Osteoblast (primary cell): Measurements from ENCODE around the gene CD93. TPM values are rescaled to one million over a fixed set of nuclear protein-coding genes. Genes with fewer than 3 reads are reported as not detected.

ENCODE experiments used
- DNase-seq: peaks from one replicate; pipeline ENCODE4 v3.0.0; 2011; ENCODE audit warnings: low spot score, mixed read lengths; ENCODE audit not compliant: insufficient read length; ENCODE audit errors: missing footprints
- H2AFZ ChIP-seq: 2 replicates; pipeline ENCODE4 v1.6.0; 2011; ENCODE audit warnings: mild to moderate bottlenecking, low read length
- H3K27ac ChIP-seq: 2 replicates; pipeline ENCODE4 v1.5.1; 2011; ENCODE audit warnings: mild to moderate bottlenecking, low read depth, low read length, moderate library complexity
- H3K27me3 ChIP-seq: 2 replicates; pipeline ENCODE4 v1.6.0; 2012; ENCODE audit warnings: mild to moderate bottlenecking, control low read depth, inconsistent platforms, low read length, moderate library complexity; ENCODE audit not compliant: insufficient read depth
- H3K36me3 ChIP-seq: 2 replicates; pipeline ENCODE4 v1.5.1; 2011; ENCODE audit warnings: mild to moderate bottlenecking, low read length, control low read depth, moderate library complexity; ENCODE audit not compliant: insufficient read depth
- H3K4me1 ChIP-seq: 2 replicates; pipeline ENCODE4 v1.5.1; 2011; ENCODE audit warnings: mild to moderate bottlenecking, low read length, control low read depth, moderate library complexity; ENCODE audit not compliant: insufficient read depth
- H3K4me2 ChIP-seq: 2 replicates; pipeline ENCODE4 v1.6.0; 2011; ENCODE audit warnings: mild to moderate bottlenecking, low read length; ENCODE audit not compliant: insufficient read depth
- H3K4me3 ChIP-seq: fragments of 200-600 bp; sonication (generic); 3 replicates; pipeline ENCODE4 v1.5.1; 2012; ENCODE audit warnings: mild to moderate bottlenecking, low read length, inconsistent platforms; ENCODE audit not compliant: insufficient read depth
- H3K79me2 ChIP-seq: 2 replicates; pipeline ENCODE4 v1.6.0; 2012; ENCODE audit warnings: mild to moderate bottlenecking, low read length, control low read depth, inconsistent platforms; ENCODE audit not compliant: insufficient read depth
- H3K9me3 ChIP-seq: 2 replicates; pipeline ENCODE4 v1.5.1; 2011; ENCODE audit warnings: low read depth, low read length, control low read depth
- H4K20me1 ChIP-seq: 2 replicates; pipeline ENCODE4 v1.6.0; 2012; ENCODE audit warnings: mild to moderate bottlenecking, low read length, control low read depth; ENCODE audit not compliant: insufficient read depth
- CTCF ChIP-seq: IDR thresholded peaks from 2 replicates; pipeline ENCODE4 v1.5.1; 2011; ENCODE audit warnings: mild to moderate bottlenecking, low read depth, low read length, moderate library complexity; ENCODE audit errors: extremely low read depth
- total RNA-seq: library from RNA; depleted of rRNA; stranded (reverse); fragments of >200 nt; gene quantifications from 2 replicates; pipeline ENCODE4 v1.2.3, GENCODE V29; 2012

CD93 gene
- total RNA-seq, 1 donor, result not detected

- H2AFZ ChIP-seq, result no peak overlapping the region
- H4K20me1 ChIP-seq, result no peaks in the 10 kb centered on the region
- no peak overlapping the region for H3K27ac ChIP-seq
- no peak for TF ChIP-seq CTCF
- peaks cover 3% of the 10 kb centered on the region for H3K4me1 ChIP-seq
- peaks cover 13% of the 10 kb centered on the region for H3K27me3 ChIP-seq
- no peak overlapping the region for H3K4me3 ChIP-seq
- H3K9me3 ChIP-seq, result no peaks in the 10 kb centered on the region
- DNase-seq, result no peak
- no peaks in the 10 kb centered on the region for H3K79me2 ChIP-seq
- no peaks in the 10 kb centered on the region for H3K36me3 ChIP-seq
- no peak overlapping the region for H3K4me2 ChIP-seq
These were observed 6.2 kb upstream of the CD93 start for GRCh38 chr20:23092384-23092756.

- H3K4me2 ChIP-seq, result no peak overlapping the region
These were observed 5.7 kb upstream of the CD93 start for GRCh38 chr20:23091721-23092383.

GRCh38 chr20:23090878-23091277 lies 4.8 kb upstream of the CD93 start:
- Histone ChIP-seq H3K4me1 (peaks cover 3% of the 10 kb centered on the region), H3K4me3 (no peak overlapping the region), H3K27me3 (peaks cover 13% of the 10 kb centered on the region), H3K79me2 (no peaks in the 10 kb centered on the region), H3K9me3 (no peaks in the 10 kb centered on the region), H3K4me2 (no peak overlapping the region), H2AFZ (no peak overlapping the region), H3K27ac (no peak overlapping the region), H4K20me1 (no peaks in the 10 kb centered on the region), H3K36me3 (no peaks in the 10 kb centered on the region)
- no peak for DNase-seq
- no peak for TF ChIP-seq CTCF

More at GRCh38 chr20:23091721-23092383, 5.7 kb upstream of the CD93 start:
- no peak overlapping the region for H3K27ac ChIP-seq
- H3K9me3 ChIP-seq, result no peaks in the 10 kb centered on the region
- no peak overlapping the region for H3K4me3 ChIP-seq
- no peaks in the 10 kb centered on the region for H3K36me3 ChIP-seq
- no peak for TF ChIP-seq CTCF
- DNase-seq, result no peak
- H3K27me3 ChIP-seq, result peaks cover 13% of the 10 kb centered on the region
- H3K4me1 ChIP-seq, result peaks cover 3% of the 10 kb centered on the region
- no peaks in the 10 kb centered on the region for H3K79me2 ChIP-seq
- no peaks in the 10 kb centered on the region for H4K20me1 ChIP-seq
- H2AFZ ChIP-seq, result no peak overlapping the region

GRCh38 chr20:23090147-23090546 lies 4.0 kb upstream of the CD93 start:
- Histone ChIP-seq H3K27me3 (peaks cover 13% of the 10 kb centered on the region), H2AFZ (no peak overlapping the region), H3K4me3 (no peak overlapping the region), H4K20me1 (no peaks in the 10 kb centered on the region), H3K4me2 (no peak overlapping the region), H3K36me3 (no peaks in the 10 kb centered on the region), H3K9me3 (no peaks in the 10 kb centered on the region), H3K79me2 (no peaks in the 10 kb centered on the region), H3K4me1 (peaks cover 3% of the 10 kb centered on the region), H3K27ac (no peak overlapping the region)
- no peak for TF ChIP-seq CTCF
- DNase-seq, result no peak
